Fibroblast of lung (primary cell): ENCODE measurements around the gene GAGE13. TPM values are rescaled to one million over a fixed set of nuclear protein-coding genes. Genes with fewer than 3 reads are reported as not detected.

Source experiments
- DNase-seq, 2 donors: peaks; one replicate each; pipeline versions ENCODE4 v3.0.0 to v3.0.0-alpha.2; 2010; ENCODE audit warnings: low read depth in 2 of 2
- H2AFZ ChIP-seq: 2 replicates; pipeline ENCODE4 v1.5.1; 2012; ENCODE audit warnings: low read length, control low read depth, inconsistent platforms
- H3K27ac ChIP-seq: 2 replicates; pipeline ENCODE4 v1.5.1; 2011; ENCODE audit warnings: low read length, control low read depth; ENCODE audit not compliant: insufficient read depth
- H3K27me3 ChIP-seq: 2 replicates; pipeline ENCODE4 v1.5.1; 2011; ENCODE audit warnings: mild to moderate bottlenecking, low read length; ENCODE audit not compliant: control insufficient read depth, insufficient read depth
- H3K36me3 ChIP-seq: 2 replicates; pipeline ENCODE4 v1.5.1; 2011; ENCODE audit warnings: low read length; ENCODE audit not compliant: control insufficient read depth, insufficient read depth
- H3K4me1 ChIP-seq: 2 replicates; pipeline ENCODE4 v1.5.1; 2011; ENCODE audit warnings: low read length; ENCODE audit not compliant: control insufficient read depth, insufficient read depth; ENCODE audit errors: extremely low read depth
- H3K4me2 ChIP-seq: 2 replicates; pipeline ENCODE4 v1.5.1; 2011; ENCODE audit warnings: low read length, control low read depth; ENCODE audit not compliant: insufficient read depth; ENCODE audit errors: extremely low read depth
- H3K4me3 ChIP-seq, 4 experiments: fragments of 200-600 bp in 1 of 4; sonication (generic) in 1 of 4; replicated peaks in 1 of 4; 2 replicates each; pipeline ENCODE4 v1.5.1; 2011 to 2016; ENCODE audit warnings: low read length in 4 of 4, low read depth in 3 of 4, mild to moderate bottlenecking in 3 of 4, control low read depth in 2 of 4, inconsistent platforms in 1 of 4, mixed read lengths in 1 of 4; ENCODE audit not compliant: insufficient read depth in 1 of 4; ENCODE audit errors: control extremely low read depth in 1 of 4
- H3K79me2 ChIP-seq: 2 replicates; pipeline ENCODE4 v1.5.1; 2012; ENCODE audit warnings: mild to moderate bottlenecking, low read length, inconsistent platforms; ENCODE audit not compliant: control insufficient read depth, insufficient read depth
- H3K9ac ChIP-seq: 2 replicates; pipeline ENCODE4 v1.5.1; 2011; ENCODE audit warnings: mild to moderate bottlenecking, low read length, control low read depth; ENCODE audit not compliant: insufficient read depth
- H3K9me3 ChIP-seq: 2 replicates; pipeline ENCODE4 v1.5.1; 2012; ENCODE audit warnings: low read depth, low read length; ENCODE audit not compliant: control insufficient read depth, insufficient read depth
- H4K20me1 ChIP-seq: 2 replicates; pipeline ENCODE4 v1.5.1; 2011; ENCODE audit warnings: low read length; ENCODE audit not compliant: control insufficient read depth, insufficient read depth; ENCODE audit errors: extremely low read depth
- EZH2 ChIP-seq: IDR thresholded peaks from 2 replicates; pipeline ENCODE4 v1.5.1; 2012; ENCODE audit warnings: low read length, control low read depth, mild to moderate bottlenecking; ENCODE audit errors: missing control alignments
- polyA plus RNA-seq, 2 donors: library from polyadenylated mRNA; depleted of rRNA in 1 of 2; stranded (reverse) in 1 of 2; unstranded in 1 of 2; fragments of >200 nt; gene quantifications; 2 replicates each; pipeline ENCODE4 v1.2.1, GENCODE V29; 2011 to 2012; ENCODE audit warnings: missing spikeins in 1 of 2
- total RNA-seq: library from RNA; depleted of rRNA; stranded (reverse); fragments of >200 nt; gene quantifications from 2 replicates; pipeline ENCODE4 v1.2.1, GENCODE V29; 2014
- TF ChIP-seq, protein P1 (sequence below), 2 donors: IDR thresholded peaks in 1 of 2; conservative IDR thresholded peaks in 1 of 2; 1 replicate in 1 of 2; 2 replicates in 1 of 2; pipeline ENCODE4 v1.5.1; 2011 to 2012; ENCODE audit warnings: low read length in 2 of 2, control low read depth in 1 of 2, inconsistent platforms in 1 of 2, low read depth in 1 of 2, mild to moderate bottlenecking in 1 of 2

Gene GAGE13
- total and polyA plus RNA-seq, 2 donors (not counting 1 experiment from before 2014, with no cell fraction given): not detected

DNA sequence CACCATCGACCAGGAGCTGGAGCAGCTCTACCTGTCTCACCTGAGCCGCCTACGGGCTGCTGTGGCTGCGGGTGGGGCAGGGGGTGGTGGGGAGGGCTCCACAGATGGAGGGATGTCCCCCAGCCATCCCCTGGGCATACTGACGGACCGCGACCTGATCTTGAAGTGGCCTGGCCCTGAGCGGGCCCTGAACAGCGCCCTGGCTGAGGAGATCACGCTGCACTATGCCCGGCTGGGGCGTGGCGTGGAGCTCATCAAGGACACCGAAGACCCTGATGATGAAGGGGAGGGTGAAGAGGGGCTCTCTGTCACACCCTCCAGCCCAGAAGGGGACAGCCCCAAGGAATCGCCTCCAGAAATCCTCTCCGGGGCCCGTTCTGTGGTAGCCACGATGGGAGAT, 45.2 kb upstream of the GAGE13 start:
- Histone ChIP-seq H3K27ac (no peak overlapping the region), H3K27me3 (no peaks in the 10 kb centered on the region), H3K36me3 (no peaks in the 10 kb centered on the region), H3K4me1 (no peaks in the 10 kb centered on the region), H3K4me2 (no peak overlapping the region), H3K4me3 (no peak overlapping the region), H3K9me3 (no peaks in the 10 kb centered on the region), H4K20me1 (no peaks in the 10 kb centered on the region), H3K79me2 (no peaks in the 10 kb centered on the region), H2AFZ (no peak overlapping the region), H3K9ac (no peak overlapping the region)
- no peak for TF ChIP-seq EZH2
- TF ChIP-seq, protein P1, sequence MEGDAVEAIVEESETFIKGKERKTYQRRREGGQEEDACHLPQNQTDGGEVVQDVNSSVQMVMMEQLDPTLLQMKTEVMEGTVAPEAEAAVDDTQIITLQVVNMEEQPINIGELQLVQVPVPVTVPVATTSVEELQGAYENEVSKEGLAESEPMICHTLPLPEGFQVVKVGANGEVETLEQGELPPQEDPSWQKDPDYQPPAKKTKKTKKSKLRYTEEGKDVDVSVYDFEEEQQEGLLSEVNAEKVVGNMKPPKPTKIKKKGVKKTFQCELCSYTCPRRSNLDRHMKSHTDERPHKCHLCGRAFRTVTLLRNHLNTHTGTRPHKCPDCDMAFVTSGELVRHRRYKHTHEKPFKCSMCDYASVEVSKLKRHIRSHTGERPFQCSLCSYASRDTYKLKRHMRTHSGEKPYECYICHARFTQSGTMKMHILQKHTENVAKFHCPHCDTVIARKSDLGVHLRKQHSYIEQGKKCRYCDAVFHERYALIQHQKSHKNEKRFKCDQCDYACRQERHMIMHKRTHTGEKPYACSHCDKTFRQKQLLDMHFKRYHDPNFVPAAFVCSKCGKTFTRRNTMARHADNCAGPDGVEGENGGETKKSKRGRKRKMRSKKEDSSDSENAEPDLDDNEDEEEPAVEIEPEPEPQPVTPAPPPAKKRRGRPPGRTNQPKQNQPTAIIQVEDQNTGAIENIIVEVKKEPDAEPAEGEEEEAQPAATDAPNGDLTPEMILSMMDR (conservative IDR thresholded peaks at IDR 0.05 in 1 of 2, IDR thresholded peaks at IDR 0.05 in 1 of 2; ENCODE audit: low read depth in 1 of 2, low read length in 2 of 2): no peak
- no peak for DNase-seq

DNA sequence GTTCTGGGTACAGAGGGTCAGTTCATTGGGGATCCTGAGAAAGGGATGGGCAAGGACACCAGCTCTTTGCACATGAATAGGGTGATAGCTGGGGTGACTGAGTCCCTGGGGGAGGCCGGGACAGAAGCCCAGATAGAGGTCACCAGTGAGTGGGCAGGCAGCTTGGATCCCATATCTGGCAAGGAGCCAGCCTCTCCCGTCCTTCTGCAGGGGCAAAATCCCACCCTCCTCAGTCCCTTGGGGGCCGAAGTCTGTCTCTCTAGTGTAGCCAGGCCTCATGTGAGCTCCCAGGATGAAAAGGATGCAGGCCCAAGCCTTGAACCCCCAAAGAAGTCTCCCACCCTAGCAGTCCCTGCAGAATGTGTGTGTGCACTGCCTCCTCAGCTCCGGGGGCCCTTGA, 44.8 kb upstream of the GAGE13 start:
- Histone ChIP-seq H3K27me3 (no peaks in the 10 kb centered on the region), H3K4me1 (no peaks in the 10 kb centered on the region), H3K9me3 (no peaks in the 10 kb centered on the region), H3K4me2 (no peak overlapping the region), H2AFZ (no peak overlapping the region), H3K4me3 (no peak overlapping the region), H3K79me2 (no peaks in the 10 kb centered on the region), H3K36me3 (no peaks in the 10 kb centered on the region), H4K20me1 (no peaks in the 10 kb centered on the region), H3K9ac (no peak overlapping the region), H3K27ac (no peak overlapping the region)
- DNase-seq: no peak
- TF ChIP-seq, protein P1 (conservative IDR thresholded peaks at IDR 0.05 in 1 of 2, IDR thresholded peaks at IDR 0.05 in 1 of 2; ENCODE audit: low read depth in 1 of 2, low read length in 2 of 2): no peak

DNA sequence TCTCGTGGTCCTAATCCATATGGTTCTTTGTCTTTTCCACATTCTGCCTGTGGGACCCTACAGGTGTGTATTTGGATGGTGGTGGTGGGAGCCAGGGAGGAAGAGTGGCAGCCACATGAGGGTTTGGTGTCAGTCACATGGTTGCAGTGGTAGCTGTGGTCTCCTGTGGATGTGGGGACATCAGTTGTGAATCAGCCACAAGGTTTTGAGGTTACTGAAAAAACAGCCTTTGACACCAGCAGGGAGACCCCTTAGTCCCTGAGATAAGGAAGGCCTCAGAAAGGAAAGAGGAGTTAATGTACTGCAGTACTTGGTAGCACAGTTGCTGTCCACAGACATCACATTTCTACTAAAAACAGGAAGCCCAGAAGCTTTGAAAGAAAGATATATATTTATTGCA, 43.7 kb upstream of the GAGE13 start:
- no peak overlapping the region for H3K4me3 ChIP-seq
- H3K9me3 ChIP-seq: no peaks in the 10 kb centered on the region
- no peak overlapping the region for H2AFZ ChIP-seq
- no peak overlapping the region for H3K9ac ChIP-seq
- no peak overlapping the region for H3K27ac ChIP-seq
- H3K36me3 ChIP-seq: no peaks in the 10 kb centered on the region
- DNase-seq: no peak
- H4K20me1 ChIP-seq: no peaks in the 10 kb centered on the region
- no peak for TF ChIP-seq EZH2
- TF ChIP-seq, protein P1 (conservative IDR thresholded peaks at IDR 0.05 in 1 of 2, IDR thresholded peaks at IDR 0.05 in 1 of 2; ENCODE audit: low read depth in 1 of 2, low read length in 2 of 2): no peak
- H3K79me2 ChIP-seq: no peaks in the 10 kb centered on the region
- no peaks in the 10 kb centered on the region for H3K4me1 ChIP-seq
- no peak overlapping the region for H3K4me2 ChIP-seq
- no peaks in the 10 kb centered on the region for H3K27me3 ChIP-seq
